ENCODE measurements around the gene SRGAP2C.
"Not testable (repeated sequence)": the region's sequence is repeated elsewhere in the genome, so short reads cannot be mapped to it uniquely, and the experiment has no call there.

SRGAP2C gene

GRCh38 chr1:121184290-121185127, at the start of gene SRGAP2C, which contains the start of gene FAM72B:
Gene SRGAP2C, plus strand, starts transcription at chr1:121184975. Its CDS starts 2,472 bp downstream, at chr1:121187447.
Gene FAM72B, minus strand, starts transcription at chr1:121184340. Its CDS starts 851 bp downstream, at chr1:121183489.
- DNase-seq, result peak; percentile 87

- DNase-seq, result not testable (repeated sequence)
These were observed 44.4 kb upstream of the SRGAP2C start for GRCh38 chr1:121140393-121140792.

GRCh38 chr1:121148489-121149190, 36.1 kb upstream of the SRGAP2C start:
- not testable (repeated sequence) for DNase-seq

- not testable (repeated sequence) for DNase-seq
These were observed 33.5 kb upstream of the SRGAP2C start for GRCh38 chr1:121151294-121151693.

GRCh38 chr1:121152788-121153187, 32.0 kb upstream of the SRGAP2C start:
- not testable (repeated sequence) for DNase-seq

GRCh38 chr1:121154811-121155210, 30.0 kb upstream of the SRGAP2C start:
- DNase-seq, result not testable (repeated sequence)

- DNase-seq, result not testable (repeated sequence)
These were observed 29.0 kb upstream of the SRGAP2C start for GRCh38 chr1:121155671-121156358.

- not testable (repeated sequence) for DNase-seq
These were observed 27.7 kb upstream of the SRGAP2C start for GRCh38 chr1:121156958-121157603.

GRCh38 chr1:121157609-121158008, 27.2 kb upstream of the SRGAP2C start:
- DNase-seq, result not testable (repeated sequence)

GRCh38 chr1:121160118-121160517, 24.7 kb upstream of the SRGAP2C start:
- not testable (repeated sequence) for DNase-seq

- not testable (repeated sequence) for DNase-seq
These were observed 23.4 kb upstream of the SRGAP2C start for GRCh38 chr1:121161199-121161901.

- DNase-seq, result not testable (repeated sequence)
These were observed 20.7 kb upstream of the SRGAP2C start for GRCh38 chr1:121163850-121164757.

- DNase-seq, result not testable (repeated sequence)
These were observed 19.5 kb upstream of the SRGAP2C start for GRCh38 chr1:121165296-121165695.

GRCh38 chr1:121167225-121167738, 17.5 kb upstream of the SRGAP2C start:
- not testable (repeated sequence) for DNase-seq

- DNase-seq, result not testable (repeated sequence)
These were observed 16.6 kb upstream of the SRGAP2C start for GRCh38 chr1:121168152-121168668.

GRCh38 chr1:121176649-121177048, 8.1 kb upstream of the SRGAP2C start:
- not testable (repeated sequence) for DNase-seq

- not testable (repeated sequence) for DNase-seq
These were observed 6.6 kb upstream of the SRGAP2C start for GRCh38 chr1:121178197-121178596.

GRCh38 chr1:121183867-121184266, 908 bp upstream of the SRGAP2C start:
- DNase-seq, result not testable (repeated sequence)

GRCh38 chr1:121185140-121185708, 449 bp downstream of the SRGAP2C start:
- not testable (repeated sequence) for DNase-seq

- not testable (repeated sequence) for DNase-seq
These were observed 1.4 kb downstream of the SRGAP2C start for GRCh38 chr1:121186191-121186590.
